Mesendoderm (in vitro differentiated cells): ENCODE data around the gene RFXANK.

Experiments
- DNase-seq: peaks from one replicate; pipeline ENCODE4 v3.0.0; 2013
- H2AK5ac ChIP-seq: 2 replicates; pipeline ENCODE4 v1.6.1; 2013; ENCODE audit warnings: low read length, inconsistent platforms
- H2BK120ac ChIP-seq: 2 replicates; pipeline ENCODE4 v1.6.1; 2013; ENCODE audit warnings: low read depth, mild to moderate bottlenecking, low read length, moderate library complexity, mixed read lengths
- H2BK15ac ChIP-seq: replicated peaks from 2 replicates; pipeline ENCODE4 v1.6.1; 2013; ENCODE audit warnings: low read depth, mild to moderate bottlenecking, moderate library complexity
- H2BK5ac ChIP-seq: 2 replicates; pipeline ENCODE4 v1.6.1; 2013; ENCODE audit warnings: low read length, inconsistent platforms
- H3K18ac ChIP-seq: 2 replicates; pipeline ENCODE4 v1.6.1; 2013; ENCODE audit warnings: mild to moderate bottlenecking, low read length, mixed read lengths
- H3K23ac ChIP-seq: one replicate; pipeline ENCODE4 v1.6.1; 2013; ENCODE audit warnings: low read length
- H3K27ac ChIP-seq: 2 replicates; pipeline ENCODE4 v1.5.1; 2013; ENCODE audit warnings: low read depth, mild to moderate bottlenecking, inconsistent platforms, low read length, moderate library complexity
- H3K27me3 ChIP-seq: 2 replicates; pipeline ENCODE4 v1.6.1; 2013; ENCODE audit warnings: low read length, control low read depth, mild to moderate bottlenecking, inconsistent platforms; ENCODE audit not compliant: insufficient read depth, poor library complexity
- H3K36me3 ChIP-seq: 2 replicates; pipeline ENCODE4 v1.6.1; 2013; ENCODE audit warnings: low read length, inconsistent platforms; ENCODE audit not compliant: control insufficient read depth, insufficient read depth
- H3K4ac ChIP-seq: one replicate; pipeline ENCODE4 v1.6.1; 2013; ENCODE audit warnings: low read depth, mild to moderate bottlenecking, low read length, moderate library complexity
- H3K4me1 ChIP-seq: 2 replicates; pipeline ENCODE4 v1.6.1; 2013; ENCODE audit warnings: low read depth, low read length, inconsistent platforms; ENCODE audit not compliant: control insufficient read depth
- H3K4me2 ChIP-seq: 2 replicates; pipeline ENCODE4 v1.6.1; 2013; ENCODE audit warnings: low read length
- H3K4me3 ChIP-seq: 2 replicates; pipeline ENCODE4 v1.5.1; 2013; ENCODE audit warnings: mild to moderate bottlenecking, low read length
- H3K56ac ChIP-seq: one replicate; pipeline ENCODE4 v1.6.1; 2013; ENCODE audit warnings: low read length
- H3K79me1 ChIP-seq: 2 replicates; pipeline ENCODE4 v1.6.1; 2013; ENCODE audit warnings: low read length, inconsistent platforms
- H3K79me2 ChIP-seq: 2 replicates; pipeline ENCODE4 v1.6.1; 2013; ENCODE audit warnings: mild to moderate bottlenecking, low read length; ENCODE audit not compliant: control insufficient read depth, insufficient read depth
- H3K9ac ChIP-seq: 2 replicates; pipeline ENCODE4 v1.6.1; 2013; ENCODE audit warnings: low read length, inconsistent platforms
- H4K5ac ChIP-seq: one replicate; pipeline ENCODE4 v1.6.1; 2013; ENCODE audit warnings: low read length
- H4K8ac ChIP-seq: one replicate; pipeline ENCODE4 v1.6.1; 2013; ENCODE audit warnings: low read depth, mild to moderate bottlenecking, control low read depth, low read length, moderate library complexity
- WGBS: extraction: QIAGEN DNeasy Blood & Tissue Kit; methylation state at CpG from one replicate; pipeline ENCODE4 v1.1.7; 2013; ENCODE audit warnings: low lambda C conversion rate, missing lambda C conversion rate; ENCODE audit not compliant: insufficient coverage; ENCODE audit errors: extremely low coverage; 5-methylcytosine and 5-hydroxymethylcytosine counted together

RFXANK gene

DNA sequence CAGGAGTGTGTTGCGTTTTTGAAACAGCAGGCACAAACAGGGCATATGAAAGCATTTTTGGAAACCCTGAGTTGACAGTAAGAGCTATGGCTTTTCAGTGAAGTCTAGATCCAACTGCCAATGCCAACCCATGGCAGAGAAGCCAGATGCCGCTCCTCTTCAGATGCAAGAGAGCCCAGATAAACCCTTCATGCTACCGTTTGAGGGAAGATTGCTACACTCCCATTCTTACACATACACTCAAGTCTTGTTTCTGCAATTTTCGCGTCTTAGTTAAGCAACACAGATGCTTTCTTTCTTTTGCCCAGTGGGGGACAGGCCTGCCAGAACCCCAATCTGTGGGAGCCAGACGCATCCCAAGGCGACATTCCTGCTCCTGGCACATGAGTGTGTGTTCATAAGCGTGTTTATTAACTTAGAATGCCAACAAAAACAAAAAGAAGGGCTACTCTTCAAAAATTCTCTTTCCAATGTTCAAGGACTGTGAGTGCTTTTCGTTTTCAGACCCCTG lies 10.5 kb upstream of the RFXANK start:
- Histone ChIP-seq H2BK15ac (no peak overlapping the region), H4K5ac (no peak overlapping the region), H3K4me2 (no peak overlapping the region), H4K8ac (no peak overlapping the region), H3K79me1 (no peaks in the 10 kb centered on the region), H3K56ac (no peak overlapping the region), H3K79me2 (no peaks in the 10 kb centered on the region), H3K4ac (no peak overlapping the region), H2BK5ac (no peak overlapping the region), H3K18ac (no peak overlapping the region), H3K23ac (no peak overlapping the region), H3K4me3 (no peak overlapping the region), H3K4me1 (no peaks in the 10 kb centered on the region), H3K9ac (no peak overlapping the region), H3K27me3 (no peaks in the 10 kb centered on the region), H3K36me3 (peaks cover 2% of the 10 kb centered on the region), H2AK5ac (no peak overlapping the region), H2BK120ac (no peak overlapping the region), H3K27ac (no peak overlapping the region)
- no CpG with 5 or more reads among the region's 9 CpGs for WGBS
- no peak for DNase-seq

DNA sequence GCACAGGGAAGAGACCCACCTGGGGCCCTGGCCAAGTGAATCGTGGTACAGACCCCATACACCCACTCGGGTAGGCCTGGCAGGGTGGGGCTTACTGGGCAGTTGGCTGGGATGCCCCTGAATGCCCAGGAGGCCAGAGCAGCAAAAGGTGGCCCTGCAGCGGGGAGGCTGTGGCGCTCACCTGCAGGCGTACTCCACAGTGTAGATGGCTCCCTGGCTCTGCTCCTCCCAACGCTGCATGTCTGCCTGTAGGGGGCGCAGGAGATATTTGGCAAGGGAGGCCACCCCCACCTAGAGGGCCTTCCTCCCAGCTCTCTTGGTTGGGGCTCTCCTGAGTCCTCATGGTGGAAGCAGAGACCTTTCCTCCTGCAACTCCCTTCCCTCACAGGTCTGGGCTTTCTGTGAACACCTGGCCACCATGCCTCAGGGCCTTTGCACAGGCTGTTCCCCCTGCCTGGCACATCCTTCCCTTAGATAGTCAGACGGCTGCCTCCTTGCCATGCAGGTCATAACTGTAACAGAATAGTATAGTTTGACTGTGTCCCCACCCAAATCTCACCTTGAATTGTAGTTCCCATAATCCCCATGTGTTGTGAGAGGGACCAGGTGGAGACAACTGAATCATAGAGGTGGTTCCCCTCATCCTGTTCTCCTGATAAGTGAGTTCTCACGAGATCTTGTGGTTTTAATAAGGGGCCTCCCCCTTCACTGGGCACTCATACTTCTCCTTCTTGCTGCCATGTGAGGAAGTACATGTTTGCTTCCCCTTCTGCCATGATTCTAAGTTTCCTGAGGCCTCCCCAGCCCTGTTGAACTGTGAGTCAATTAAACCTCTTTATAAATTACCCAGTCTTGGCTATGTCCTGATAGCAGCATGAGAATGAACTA lies 6.0 kb upstream of the RFXANK start:
- Histone ChIP-seq H3K27me3 (no peaks in the 10 kb centered on the region), H3K79me1 (peaks cover 9% of the 10 kb centered on the region), H2AK5ac (no peak overlapping the region), H3K23ac (no peak overlapping the region), H2BK120ac (no peak overlapping the region), H3K56ac (no peak overlapping the region), H3K79me2 (no peaks in the 10 kb centered on the region), H3K4me1 (no peaks in the 10 kb centered on the region), H3K4me2 (no peak overlapping the region), H2BK5ac (no peak overlapping the region), H3K4me3 (no peak overlapping the region), H3K36me3 (peaks cover 2% of the 10 kb centered on the region), H3K18ac (no peak overlapping the region), H4K8ac (no peak overlapping the region), H3K4ac (no peak overlapping the region), H3K27ac (no peak overlapping the region), H4K5ac (no peak overlapping the region), H2BK15ac (no peak overlapping the region), H3K9ac (no peak overlapping the region)
- no CpG with 5 or more reads among the region's 9 CpGs for WGBS
- peak; percentile 92 for DNase-seq

DNA sequence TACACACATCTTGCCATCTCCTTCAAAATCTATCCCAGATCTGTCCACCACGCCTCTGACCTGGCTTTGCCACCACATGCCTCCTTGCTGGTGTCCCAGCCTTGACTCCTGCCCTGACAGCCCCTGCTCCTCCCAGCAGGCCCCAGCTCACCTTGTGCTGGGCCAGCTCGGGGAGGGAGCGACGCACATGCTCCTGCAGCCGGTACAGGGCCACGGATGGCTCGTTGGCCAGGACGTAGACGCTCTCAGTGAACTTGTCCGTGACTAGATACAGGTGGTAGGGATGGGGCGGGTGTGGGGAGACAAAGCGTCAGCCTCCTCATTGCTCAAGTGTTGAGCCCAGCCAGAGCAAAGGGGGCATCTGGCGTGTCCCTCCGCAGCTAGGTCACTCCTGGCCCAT lies 5.3 kb upstream of the RFXANK start:
- no peak overlapping the region for H3K27ac ChIP-seq
- H3K27me3 ChIP-seq, result no peaks in the 10 kb centered on the region
- H3K79me2 ChIP-seq, result peaks cover 4% of the 10 kb centered on the region
- H3K9ac ChIP-seq, result no peak overlapping the region
- H3K79me1 ChIP-seq, result peaks cover 9% of the 10 kb centered on the region
- no peak overlapping the region for H2BK15ac ChIP-seq
- no peak overlapping the region for H2AK5ac ChIP-seq
- H3K4me2 ChIP-seq, result no peak overlapping the region
- H4K8ac ChIP-seq, result no peak overlapping the region
- no peak overlapping the region for H3K56ac ChIP-seq
- peaks cover 2% of the 10 kb centered on the region for H3K36me3 ChIP-seq
- no peak overlapping the region for H3K4ac ChIP-seq
- no peak overlapping the region for H3K23ac ChIP-seq
- H3K18ac ChIP-seq, result no peak overlapping the region
- H3K4me3 ChIP-seq, result no peak overlapping the region
- no peak overlapping the region for H2BK120ac ChIP-seq
- no peak overlapping the region for H2BK5ac ChIP-seq
- no peak overlapping the region for H4K5ac ChIP-seq
- H3K4me1 ChIP-seq, result no peaks in the 10 kb centered on the region
- no peak for DNase-seq
- WGBS, result no CpG with 5 or more reads among the region's 14 CpGs

DNA sequence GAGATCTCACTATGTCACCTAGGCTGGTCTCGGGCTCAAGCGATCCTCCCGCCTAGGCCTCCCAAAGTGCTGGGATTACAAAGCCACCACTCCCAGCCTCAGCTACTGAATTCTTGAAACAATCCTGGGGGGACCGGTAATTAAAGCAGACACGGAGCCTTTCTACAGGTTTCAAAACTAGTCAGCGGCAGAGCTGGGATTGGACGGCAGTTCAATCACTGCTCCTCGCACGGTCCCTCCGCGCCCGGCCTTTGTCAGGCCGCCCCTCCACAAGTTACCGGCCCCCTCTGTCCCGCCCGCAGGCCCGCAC lies 335 bp upstream of the RFXANK start:
- H3K27me3 ChIP-seq, result no peaks in the 10 kb centered on the region
- peak overlapping the region; percentile 75 for H3K4me2 ChIP-seq
- H4K5ac ChIP-seq, result no peak overlapping the region
- no peaks in the 10 kb centered on the region for H3K36me3 ChIP-seq
- no peak for DNase-seq
- H2BK15ac ChIP-seq, result no peak overlapping the region
- H4K8ac ChIP-seq, result no peak overlapping the region
- H3K9ac ChIP-seq, result peak overlapping the region; percentile 99
- H3K23ac ChIP-seq, result no peak overlapping the region
- no peak overlapping the region for H2BK5ac ChIP-seq
- peaks cover 4% of the 10 kb centered on the region for H3K79me2 ChIP-seq
- H3K27ac ChIP-seq, result no peak overlapping the region
- no peak overlapping the region for H3K4ac ChIP-seq
- H3K79me1 ChIP-seq, result peaks cover 9% of the 10 kb centered on the region
- WGBS, result no CpG with 5 or more reads among the region's 17 CpGs
- no peaks in the 10 kb centered on the region for H3K4me1 ChIP-seq
- peak overlapping the region; percentile 98 for H3K4me3 ChIP-seq
- no peak overlapping the region for H2BK120ac ChIP-seq
- no peak overlapping the region for H3K18ac ChIP-seq
- H2AK5ac ChIP-seq, result no peak overlapping the region
- peak overlapping the region; percentile 94 for H3K56ac ChIP-seq

DNA sequence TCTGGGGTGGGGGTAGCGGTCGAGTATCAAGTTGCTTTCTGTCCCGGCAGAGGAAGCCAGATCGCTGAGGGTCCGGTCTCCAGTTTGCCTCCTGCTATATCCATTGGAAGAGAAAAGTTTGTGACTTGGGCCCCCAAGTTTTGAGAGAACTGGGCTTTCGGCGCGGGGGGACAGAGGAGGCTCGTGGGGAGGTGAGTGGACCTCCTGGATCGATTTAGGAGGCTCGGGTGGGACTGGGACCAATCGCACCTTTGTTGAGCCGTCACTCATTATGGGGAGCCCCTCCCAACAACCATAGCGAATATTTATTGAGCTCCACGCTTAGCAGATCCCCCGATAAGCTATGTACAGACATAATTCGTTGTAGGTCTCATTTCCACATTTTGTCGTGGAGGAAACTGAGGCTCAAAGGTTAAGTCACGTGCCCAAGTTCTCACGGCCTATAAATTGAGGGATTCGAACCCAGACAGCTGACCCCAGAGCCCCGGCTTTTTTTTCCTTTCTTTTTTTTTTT lies 909 bp downstream of the RFXANK start:
- Histone ChIP-seq H3K4me1 (no peaks in the 10 kb centered on the region), H3K9ac (peak overlapping the region; percentile 95), H3K23ac (no peak overlapping the region), H3K36me3 (peaks cover 2% of the 10 kb centered on the region), H2BK15ac (no peak overlapping the region), H2AK5ac (no peak overlapping the region), H3K27ac (no peak overlapping the region), H4K8ac (no peak overlapping the region), H2BK5ac (peak overlapping the region; percentile 63), H3K56ac (peak overlapping the region; percentile 96), H3K4me3 (peak overlapping the region; percentile 89), H3K4ac (peak overlapping the region; percentile 92), H3K79me1 (peaks cover 9% of the 10 kb centered on the region), H3K79me2 (peaks cover 4% of the 10 kb centered on the region), H3K4me2 (peak overlapping the region; percentile 85), H2BK120ac (no peak overlapping the region), H3K18ac (peak overlapping the region; percentile 95), H4K5ac (no peak overlapping the region), H3K27me3 (no peaks in the 10 kb centered on the region)
- no peak for DNase-seq
- no CpG with 5 or more reads among the region's 22 CpGs for WGBS
